Bronchial epithelial cell (primary cell): ENCODE results near the gene TENM4. TPM values are rescaled to one million over a fixed set of nuclear protein-coding genes. Genes with fewer than 3 reads are reported as not detected.
"Not testable (repeated sequence)": the region's sequence is repeated elsewhere in the genome, so short reads cannot be mapped to it uniquely, and the experiment has no call there.

ENCODE experiments used
- DNase-seq: peaks from one replicate; pipeline ENCODE4 v3.0.0-alpha.2; 2010; ENCODE audit warnings: low read depth
- FAIRE-seq: peaks from 2 replicates; lab custom pipeline; 2011; peaks lifted over from hg19 to GRCh38; lab: Jason Lieb, UNC
- H3K27me3 ChIP-seq: 2 replicates; pipeline ENCODE4 v1.5.1; 2011; ENCODE audit warnings: low read length; ENCODE audit not compliant: control insufficient read depth, insufficient read depth
- H3K36me3 ChIP-seq: 2 replicates; pipeline ENCODE4 v1.5.1; 2011; ENCODE audit warnings: low read length; ENCODE audit not compliant: control insufficient read depth, insufficient read depth
- H3K4me3 ChIP-seq: 2 replicates; pipeline ENCODE4 v1.5.1; 2011; ENCODE audit warnings: mild to moderate bottlenecking, low read depth, low read length, control low read depth
- CTCF ChIP-seq: IDR thresholded peaks from 2 replicates; pipeline ENCODE4 v1.5.1; 2011; ENCODE audit warnings: mild to moderate bottlenecking, moderate library complexity, low read length, control low read depth, inconsistent platforms; ENCODE audit not compliant: insufficient read depth, severe bottlenecking
- total RNA-seq: library from RNA; depleted of rRNA; stranded (reverse); fragments of >200 nt; gene quantifications from 2 replicates; pipeline ENCODE4 v1.2.1, GENCODE V29; 2014

Gene TENM4
- total RNA-seq, 1 donor from 2014 or later: 6.1 TPM

- TF ChIP-seq CTCF: no peak
- no peak for DNase-seq
- Histone ChIP-seq H3K27me3 (no peaks in the 10 kb centered on the region), H3K36me3 (no peaks in the 10 kb centered on the region), H3K4me3 (no peak overlapping the region)
- no peak for FAIRE-seq
Observed at GRCh38 chr11:78641541-78641940, 799.3 kb downstream of the TENM4 start.

GRCh38 chr11:78638704-78639380, 802.0 kb downstream of the TENM4 start:
- no peak for TF ChIP-seq CTCF
- no peak for DNase-seq
- Histone ChIP-seq H3K36me3 (no peaks in the 10 kb centered on the region), H3K4me3 (no peak overlapping the region), H3K27me3 (no peaks in the 10 kb centered on the region)
- no peak for FAIRE-seq

GRCh38 chr11:78637527-78637926, 803.3 kb downstream of the TENM4 start:
- FAIRE-seq, H3K36me3 ChIP-seq, H3K4me3 ChIP-seq, H3K27me3 ChIP-seq, DNase-seq: not testable (repeated sequence)

GRCh38 chr11:78635814-78636506, 804.9 kb downstream of the TENM4 start:
- FAIRE-seq (no peak), DNase-seq (no peak)
- Histone ChIP-seq H3K36me3 (no peaks in the 10 kb centered on the region), H3K27me3 (no peaks in the 10 kb centered on the region), H3K4me3 (no peak overlapping the region)
- TF ChIP-seq CTCF: no peak

GRCh38 chr11:78633516-78634310, 807.1 kb downstream of the TENM4 start:
- TF ChIP-seq CTCF: no peak
- H3K36me3 ChIP-seq: no peaks in the 10 kb centered on the region
- DNase-seq: no peak
- no peak overlapping the region for H3K4me3 ChIP-seq
- peak; percentile 82 for FAIRE-seq
- H3K27me3 ChIP-seq: no peaks in the 10 kb centered on the region

- no peak for FAIRE-seq
- no peaks in the 10 kb centered on the region for H3K27me3 ChIP-seq
- TF ChIP-seq CTCF: no peak
- no peaks in the 10 kb centered on the region for H3K36me3 ChIP-seq
- H3K4me3 ChIP-seq: no peak overlapping the region
- no peak for DNase-seq
Observed at GRCh38 chr11:78630561-78631303, 810.1 kb downstream of the TENM4 start.
